Activated T-helper 9 cell treated with anti-CD3 and anti-CD28 coated beads, Interleukin-2, amount 50 U/mL, for 16 hours (primary cell): ENCODE measurements around the gene SYT15.
"Not testable (repeated sequence)": the region's sequence is repeated elsewhere in the genome, so short reads cannot be mapped to it uniquely, and the experiment has no call there.

Source experiments
- DNase-seq: peaks from one replicate; pipeline ENCODE4 v3.0.0-alpha.2; 2020; ENCODE audit warnings: low read depth

The SYT15 gene

DNA sequence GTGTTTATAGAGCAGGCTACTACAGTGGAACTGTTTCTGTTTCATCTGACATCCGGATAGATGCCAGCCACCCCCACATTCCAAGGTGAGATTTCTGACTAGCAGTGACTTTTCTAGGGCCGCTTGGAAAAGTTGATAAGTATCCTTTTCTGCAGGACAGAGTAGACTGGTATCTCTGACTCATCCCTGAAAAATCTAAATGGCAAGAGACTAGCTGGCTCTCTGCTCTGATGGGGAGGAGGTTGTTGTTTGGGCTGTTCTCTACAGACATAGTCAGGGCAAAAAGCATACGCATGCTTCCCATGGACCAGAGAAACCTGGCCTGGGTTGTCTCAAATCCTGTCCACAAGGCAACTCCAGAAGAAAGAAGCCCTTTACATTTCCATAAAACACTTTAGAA, 10.7 kb downstream of the SYT15 start:
- DNase-seq: not testable (repeated sequence)

DNA sequence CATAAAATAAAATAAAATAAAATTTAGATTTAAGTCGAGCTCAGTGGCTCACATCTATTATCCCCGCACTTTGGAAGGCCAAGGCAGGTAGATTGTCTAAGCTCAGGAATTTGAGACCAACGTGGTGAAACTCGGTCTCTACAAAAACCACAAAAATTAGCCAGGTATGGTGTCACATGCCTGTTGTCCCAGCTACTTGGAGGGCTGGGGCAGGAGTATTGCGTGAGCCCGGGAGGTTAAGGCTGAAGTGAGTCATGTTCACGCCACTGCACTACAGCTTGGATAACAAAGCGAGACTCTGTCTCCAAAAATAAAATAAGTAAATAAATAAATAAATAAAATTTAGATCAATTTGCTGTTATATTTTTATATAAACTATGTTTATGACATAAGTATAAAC, 12.1 kb downstream of the SYT15 start:
- not testable (repeated sequence) for DNase-seq

GRCh38 chr10:46593307-46593706, 14.4 kb downstream of the SYT15 start:
- not testable (repeated sequence) for DNase-seq

- DNase-seq: not testable (repeated sequence)
Measured at GRCh38 chr10:46594453-46595063, 15.6 kb downstream of the SYT15 start.

DNA sequence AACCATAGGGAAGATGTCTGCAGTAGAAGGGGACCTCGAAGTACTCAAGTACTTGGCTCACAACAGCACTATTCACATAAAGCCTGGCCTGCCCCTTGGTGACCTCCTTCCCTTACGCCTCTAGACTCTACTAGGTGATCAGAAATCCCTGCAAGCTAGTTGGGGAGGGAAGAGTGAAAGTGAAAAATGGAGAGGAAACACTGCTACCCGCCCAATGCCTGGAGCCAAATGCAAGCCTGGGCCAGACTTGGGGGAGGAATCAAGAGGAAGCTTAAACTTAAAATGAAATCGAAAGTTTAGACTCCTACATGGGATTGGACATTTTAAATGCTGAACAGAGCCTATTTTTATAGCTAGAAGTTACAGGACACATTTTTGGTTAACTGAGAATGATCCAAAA, 17.6 kb downstream of the SYT15 start:
- not testable (repeated sequence) for DNase-seq

DNA sequence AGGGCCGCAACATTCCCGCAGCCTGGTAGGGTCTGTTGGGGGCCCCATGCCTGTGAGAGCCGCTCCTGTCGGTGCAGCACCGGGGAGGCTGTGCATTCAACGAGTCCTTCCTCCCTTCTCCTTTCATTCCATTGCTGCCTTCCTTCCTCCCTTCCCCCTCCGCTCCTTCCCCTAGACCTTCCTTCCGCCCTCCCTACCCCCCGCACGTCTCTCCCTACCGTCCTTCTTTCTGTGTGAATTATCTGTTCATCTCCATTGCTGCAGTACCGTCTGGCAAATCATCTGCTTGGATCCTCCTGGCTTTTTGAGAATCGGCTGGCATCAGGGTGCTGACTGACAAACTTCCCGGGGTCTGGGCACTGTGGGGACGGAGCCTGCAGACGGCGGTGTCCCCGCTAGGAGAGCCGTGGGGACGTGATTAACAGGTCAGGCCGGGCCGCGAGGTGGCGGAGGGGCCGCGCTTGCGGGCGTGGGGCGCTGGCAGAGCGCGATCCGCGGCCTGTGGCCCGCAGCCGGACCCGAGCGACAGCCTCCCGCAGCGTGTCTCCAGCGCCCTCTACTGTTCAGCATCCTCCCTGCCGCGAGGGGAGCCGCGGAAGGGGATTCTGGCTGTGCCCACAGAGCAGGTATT, 18.8 kb downstream of the SYT15 start:
- not testable (repeated sequence) for DNase-seq

DNA sequence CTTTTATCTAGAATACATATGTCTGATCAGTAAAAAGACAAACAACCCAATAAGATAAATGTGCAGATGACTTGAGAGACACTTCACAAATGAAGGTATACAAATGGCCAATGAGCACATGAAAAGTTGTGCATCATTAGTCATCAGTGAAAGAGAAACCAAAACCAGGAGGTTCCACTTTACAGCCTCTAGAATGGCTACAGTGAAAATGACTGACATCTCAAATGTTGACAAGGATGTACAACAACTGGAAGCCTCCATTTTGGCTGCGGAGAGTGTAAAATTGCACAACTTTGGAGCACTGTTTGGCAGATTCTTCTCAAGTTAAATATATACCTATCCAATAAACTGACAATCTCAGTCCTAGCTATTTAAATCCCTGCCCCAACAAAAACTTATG, 21.6 kb downstream of the SYT15 start:
- not testable (repeated sequence) for DNase-seq

DNA sequence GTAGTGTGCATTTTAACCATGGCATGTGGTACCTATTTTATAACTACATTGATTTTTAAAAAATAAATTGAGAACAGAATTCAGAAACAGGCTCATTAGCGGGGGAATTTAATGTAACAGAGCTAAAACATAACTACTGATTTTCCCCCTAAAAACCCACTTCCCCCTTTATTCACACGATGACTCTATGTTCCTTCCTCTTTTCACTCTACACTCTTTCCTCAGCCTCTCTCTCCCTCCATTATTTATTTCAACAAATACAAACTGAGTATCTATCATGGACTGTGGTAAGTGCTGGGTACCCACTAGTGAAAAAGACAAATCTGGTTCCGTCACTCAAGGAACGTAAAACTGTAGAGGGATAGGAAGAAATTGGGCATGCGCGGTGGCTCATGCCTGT, 36.6 kb downstream of the SYT15 start:
- not testable (repeated sequence) for DNase-seq

DNA sequence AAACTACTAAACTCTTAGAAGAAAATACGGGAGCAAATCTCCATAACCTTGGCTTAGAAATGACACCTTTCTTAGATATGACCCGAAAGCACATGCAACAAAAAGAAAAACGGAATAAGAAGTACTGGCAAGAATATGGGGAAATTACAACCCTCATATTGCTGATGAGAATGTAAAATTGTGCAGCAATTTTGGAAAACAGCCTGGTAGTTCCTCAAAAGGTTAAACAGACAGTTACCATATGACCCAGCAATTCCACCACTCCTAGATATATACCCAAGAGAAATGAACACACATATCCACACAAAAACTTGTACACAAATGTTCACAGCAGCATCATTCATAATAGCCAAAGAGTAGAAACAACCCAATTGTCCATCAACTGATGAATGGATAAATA, 37.3 kb downstream of the SYT15 start:
- not testable (repeated sequence) for DNase-seq

DNA sequence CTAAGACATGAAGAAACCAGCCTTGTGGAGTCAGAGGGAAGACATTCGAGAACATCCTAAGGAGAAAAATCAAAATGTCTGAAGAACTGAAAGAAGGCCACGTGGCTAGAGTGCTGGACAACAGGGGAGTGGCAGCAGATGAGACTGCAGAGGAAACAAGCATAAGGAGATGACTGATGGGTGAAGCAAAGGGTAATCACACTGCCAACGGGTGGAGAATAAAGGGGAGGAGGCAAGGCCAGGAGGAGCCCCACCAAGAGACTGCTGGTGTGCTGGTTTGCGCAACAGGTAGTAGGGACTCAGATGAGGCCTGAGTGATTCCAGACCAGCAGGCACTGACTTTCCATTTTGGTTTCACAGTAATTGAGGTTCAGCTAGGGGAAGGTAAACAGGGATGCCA, 38.2 kb downstream of the SYT15 start:
- DNase-seq: not testable (repeated sequence)

DNA sequence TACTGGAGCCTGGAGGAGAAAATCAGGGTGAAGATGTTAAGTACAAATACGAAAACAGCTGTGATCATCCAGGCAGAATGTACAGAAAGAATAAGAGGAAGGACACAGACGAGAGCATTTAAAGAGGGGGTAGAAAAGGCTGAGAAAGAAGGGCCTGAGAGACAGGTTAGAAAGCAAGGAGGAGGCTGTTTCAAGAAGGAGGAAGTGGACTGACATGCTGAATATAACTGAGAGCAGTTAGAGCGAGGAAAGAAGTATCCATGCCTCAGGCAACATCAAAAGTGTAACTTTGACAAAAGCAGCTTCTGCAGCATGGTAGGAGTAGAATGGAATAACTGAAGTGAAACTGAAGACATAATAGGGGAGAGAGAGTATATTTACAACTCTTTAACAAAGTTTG, 39.0 kb downstream of the SYT15 start:
- DNase-seq: not testable (repeated sequence)

- not testable (repeated sequence) for DNase-seq
Measured at GRCh38 chr10:46623899-46624654, 45.1 kb downstream of the SYT15 start.

DNA sequence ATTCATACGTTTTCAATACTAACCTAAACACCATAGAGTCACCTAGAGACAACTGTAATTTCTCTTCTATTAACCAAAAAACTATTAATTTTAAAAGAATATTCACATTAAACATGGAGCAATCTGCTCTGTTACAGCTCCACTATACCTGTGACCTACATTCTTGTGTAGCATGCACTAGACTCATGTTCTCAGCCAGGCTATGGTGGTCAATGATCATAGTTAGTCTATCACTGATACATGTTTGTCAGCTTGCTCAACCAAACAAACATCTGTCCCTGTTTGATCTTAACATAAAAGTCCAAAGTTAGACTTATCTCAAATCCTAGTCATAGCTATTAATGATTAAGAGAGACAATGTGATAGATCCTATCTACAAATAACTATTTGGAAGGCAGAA, 50.9 kb downstream of the SYT15 start:
- not testable (repeated sequence) for DNase-seq

GRCh38 chr10:46630816-46631215, 51.9 kb downstream of the SYT15 start:
- not testable (repeated sequence) for DNase-seq

DNA sequence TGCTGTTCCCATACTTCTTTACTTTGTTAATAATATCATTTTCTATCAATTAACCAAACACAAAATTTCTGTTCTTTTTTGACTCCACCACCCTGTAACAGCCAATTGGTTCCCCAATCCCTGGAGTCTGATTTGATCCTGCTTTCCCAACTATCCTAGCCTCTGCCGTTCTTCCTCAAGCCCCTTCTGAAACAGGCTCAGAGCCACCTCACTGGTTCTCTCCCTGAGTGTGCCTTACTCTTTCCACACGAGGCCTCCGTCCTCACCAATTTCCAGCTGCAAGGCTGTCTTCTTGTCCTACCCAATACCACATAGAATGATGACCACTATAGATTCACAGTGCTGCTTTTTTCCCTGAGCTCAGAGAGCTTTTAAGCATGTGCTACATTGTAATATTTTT, 52.8 kb downstream of the SYT15 start:
- not testable (repeated sequence) for DNase-seq

- DNase-seq: not testable (repeated sequence)
Measured at GRCh38 chr10:46634698-46635097, 55.8 kb downstream of the SYT15 start.

GRCh38 chr10:46635364-46635959, 56.5 kb downstream of the SYT15 start:
- not testable (repeated sequence) for DNase-seq

GRCh38 chr10:46640005-46640404, 61.1 kb downstream of the SYT15 start:
- not testable (repeated sequence) for DNase-seq
